ENCODE measurements around the gene KEL. TPM values are rescaled to one million over a fixed set of nuclear protein-coding genes. Genes with fewer than 3 reads are reported as not detected.

The KEL gene
- total RNA-seq, 4 donors from 2014 or later, result not detected

DNA sequence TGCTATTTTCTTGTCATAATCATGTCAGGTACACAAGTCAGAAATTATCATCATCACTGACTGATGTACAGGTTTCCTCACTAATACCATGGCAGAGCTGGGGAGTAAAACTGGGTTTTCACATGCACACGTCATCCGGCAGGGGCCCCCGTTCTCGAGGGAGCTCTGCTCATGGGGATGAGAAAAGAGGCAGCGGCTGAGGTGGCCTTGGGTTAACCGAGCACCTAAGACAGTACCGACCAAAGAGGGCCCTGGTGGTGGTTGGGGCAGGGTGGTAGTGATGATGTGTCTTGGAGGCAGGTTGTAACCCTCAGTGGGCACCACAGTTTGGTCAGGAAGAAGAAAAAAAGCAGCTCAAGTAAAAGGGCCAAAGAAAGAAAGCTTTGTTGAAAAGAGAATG is 64.5 kb downstream of the KEL start:
- WGBS, 2 donors (ENCODE audit: low coverage in 1 of 2), result 100% methylated on average over 2 of the region's 7 CpGs; no CpG with 5 or more reads in 1 of the 2 donors
- TF ChIP-seq POLR2A (IDR thresholded peaks at IDR 0.05) (no peak), EP300 (IDR thresholded peaks at IDR 0.05) (no peak), POLR2AphosphoS5 (IDR thresholded peaks at IDR 0.05) (no peak)
- TF ChIP-seq, protein P1, sequence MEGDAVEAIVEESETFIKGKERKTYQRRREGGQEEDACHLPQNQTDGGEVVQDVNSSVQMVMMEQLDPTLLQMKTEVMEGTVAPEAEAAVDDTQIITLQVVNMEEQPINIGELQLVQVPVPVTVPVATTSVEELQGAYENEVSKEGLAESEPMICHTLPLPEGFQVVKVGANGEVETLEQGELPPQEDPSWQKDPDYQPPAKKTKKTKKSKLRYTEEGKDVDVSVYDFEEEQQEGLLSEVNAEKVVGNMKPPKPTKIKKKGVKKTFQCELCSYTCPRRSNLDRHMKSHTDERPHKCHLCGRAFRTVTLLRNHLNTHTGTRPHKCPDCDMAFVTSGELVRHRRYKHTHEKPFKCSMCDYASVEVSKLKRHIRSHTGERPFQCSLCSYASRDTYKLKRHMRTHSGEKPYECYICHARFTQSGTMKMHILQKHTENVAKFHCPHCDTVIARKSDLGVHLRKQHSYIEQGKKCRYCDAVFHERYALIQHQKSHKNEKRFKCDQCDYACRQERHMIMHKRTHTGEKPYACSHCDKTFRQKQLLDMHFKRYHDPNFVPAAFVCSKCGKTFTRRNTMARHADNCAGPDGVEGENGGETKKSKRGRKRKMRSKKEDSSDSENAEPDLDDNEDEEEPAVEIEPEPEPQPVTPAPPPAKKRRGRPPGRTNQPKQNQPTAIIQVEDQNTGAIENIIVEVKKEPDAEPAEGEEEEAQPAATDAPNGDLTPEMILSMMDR (IDR thresholded peaks at IDR 0.05), result no peak

DNA sequence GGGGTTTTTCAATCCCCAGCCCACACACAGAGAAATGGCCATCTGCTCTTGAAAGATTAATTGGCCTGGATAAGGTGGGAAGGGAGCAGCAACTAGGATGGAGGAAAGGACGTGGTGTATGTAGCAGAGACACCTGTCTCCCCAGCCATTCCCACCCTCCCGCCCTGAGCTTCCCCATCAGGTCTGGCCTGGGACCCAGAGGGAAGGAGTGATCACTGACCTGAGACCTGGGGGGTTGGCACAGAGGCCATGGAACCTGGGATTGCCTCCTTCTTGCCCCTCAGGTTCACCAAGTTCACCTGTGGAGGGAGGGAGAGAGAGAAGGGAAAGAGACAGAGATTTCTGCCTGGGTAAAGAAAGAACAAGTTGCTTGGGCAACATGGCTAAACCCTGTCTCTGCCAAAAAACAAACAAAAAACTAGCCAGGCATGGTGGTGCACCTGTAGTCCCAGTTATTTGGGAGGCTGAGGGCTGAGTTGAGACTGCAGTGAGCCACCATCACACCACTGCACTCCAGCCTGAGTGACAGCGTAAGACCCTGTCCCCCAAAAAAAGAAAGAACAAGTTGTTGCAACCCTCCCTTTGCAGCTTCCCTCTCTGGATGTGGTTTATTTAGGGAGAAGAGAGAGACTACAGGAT is 65.3 kb downstream of the KEL start:
- Histone ChIP-seq H3K27me3 (peaks cover 23% of the 10 kb centered on the region), H3K4me1 (no peaks in the 10 kb centered on the region), H3K27ac (no peak overlapping the region), H3K36me3 (no peaks in the 10 kb centered on the region), H3K9me3 (no peaks in the 10 kb centered on the region), H3K4me3 (no peak overlapping the region)
- no peak for ATAC-seq
- TF ChIP-seq POLR2A (IDR thresholded peaks at IDR 0.05) (no peak), POLR2AphosphoS5 (IDR thresholded peaks at IDR 0.05) (no peak), EP300 (IDR thresholded peaks at IDR 0.05) (no peak)
- TF ChIP-seq, protein P1 (IDR thresholded peaks at IDR 0.05), result no peak
- 40 to 54% methylated on average over 1 to 2 of the region's 3 CpGs for WGBS, 2 donors (ENCODE audit: low coverage in 1 of 2)

More for the DNA sequence above, 64.5 kb downstream of the KEL start:
- Histone ChIP-seq H3K9me3 (no peaks in the 10 kb centered on the region), H3K36me3 (no peaks in the 10 kb centered on the region), H3K27ac (no peak overlapping the region), H3K4me3 (no peak overlapping the region), H3K27me3 (peaks cover 19% of the 10 kb centered on the region), H3K4me1 (no peaks in the 10 kb centered on the region)
- ATAC-seq, result no peak

DNA sequence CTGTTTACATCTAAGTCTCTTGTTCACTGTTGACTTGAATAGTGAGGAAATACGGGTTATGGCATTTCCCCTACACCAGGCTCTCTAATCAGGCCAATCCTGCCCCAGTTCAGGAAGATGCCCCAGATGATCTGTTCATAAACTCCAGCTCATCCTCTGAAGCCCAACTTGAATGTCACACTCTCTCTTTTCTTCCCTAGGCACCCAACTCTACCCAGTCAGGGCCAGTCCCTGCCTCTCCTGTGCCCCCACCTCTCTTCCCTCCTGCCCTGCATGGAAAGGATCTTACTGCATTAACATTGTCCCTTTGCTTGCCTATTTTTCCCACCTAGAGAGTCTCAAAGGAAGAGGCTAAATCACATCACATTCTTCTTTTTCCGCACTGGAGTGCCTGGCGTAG is 66.0 kb downstream of the KEL start:
- ATAC-seq, result no peak
- TF ChIP-seq POLR2AphosphoS5 (IDR thresholded peaks at IDR 0.05) (no peak), POLR2A (IDR thresholded peaks at IDR 0.05) (no peak), EP300 (IDR thresholded peaks at IDR 0.05) (no peak)
- TF ChIP-seq, protein P1 (IDR thresholded peaks at IDR 0.05), result no peak
- peaks cover 30% of the 10 kb centered on the region for H3K27me3 ChIP-seq
- H3K4me3 ChIP-seq, result no peak overlapping the region
- no peaks in the 10 kb centered on the region for H3K9me3 ChIP-seq
- H3K27ac ChIP-seq, result no peak overlapping the region
- WGBS, 2 donors (ENCODE audit: low coverage in 1 of 2), result 57 to 71% methylated on average over 1 to 3 of the region's 3 CpGs
- no peaks in the 10 kb centered on the region for H3K4me1 ChIP-seq
- H3K36me3 ChIP-seq, result no peaks in the 10 kb centered on the region

DNA sequence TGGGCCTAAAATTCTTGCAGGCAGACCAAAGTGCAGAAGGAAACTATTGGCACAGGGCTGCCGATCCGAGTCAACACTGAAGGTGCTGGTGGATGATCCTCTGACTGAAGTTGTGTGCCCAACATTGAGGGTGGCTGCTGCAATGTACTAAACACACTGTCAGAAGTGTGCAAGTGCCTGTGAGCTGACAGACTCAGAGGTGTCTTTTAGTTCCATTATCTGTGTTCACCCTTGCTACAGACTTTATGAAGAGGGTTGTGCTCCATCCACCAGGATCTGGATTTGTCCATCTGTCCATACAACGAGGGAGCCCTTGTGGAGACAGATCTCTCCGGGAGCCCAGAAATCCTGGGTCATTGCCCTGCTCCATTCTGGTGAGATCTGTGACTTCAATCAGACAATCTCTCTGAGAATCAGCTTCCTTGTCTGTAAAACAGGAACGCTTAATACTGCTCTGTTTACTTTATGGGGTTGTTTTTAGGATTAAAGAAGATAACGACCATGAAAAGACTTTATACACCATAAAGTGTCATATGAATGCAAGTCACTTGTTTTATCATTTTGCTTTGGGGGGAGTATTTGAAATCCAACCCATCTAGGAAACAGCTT is 67.1 kb downstream of the KEL start:
- TF ChIP-seq, protein P1 (IDR thresholded peaks at IDR 0.05), result no peak
- TF ChIP-seq EP300 (IDR thresholded peaks at IDR 0.05) (no peak), POLR2AphosphoS5 (IDR thresholded peaks at IDR 0.05) (no peak), POLR2A (IDR thresholded peaks at IDR 0.05) (no peak)

More for the DNA sequence above, 67.1 kb downstream of the KEL start:
- H3K9me3 ChIP-seq, result no peaks in the 10 kb centered on the region
- ATAC-seq, result no peak
- H3K27me3 ChIP-seq, result peaks cover 35% of the 10 kb centered on the region
- no peaks in the 10 kb centered on the region for H3K36me3 ChIP-seq
- H3K4me3 ChIP-seq, result no peak overlapping the region
- no peaks in the 10 kb centered on the region for H3K4me1 ChIP-seq
- 30 to 55% methylated on average over 4 of the region's 6 CpGs for WGBS, 2 donors (ENCODE audit: low coverage in 1 of 2)
- no peak overlapping the region for H3K27ac ChIP-seq
